ENCODE measurements around the gene SCD5.

The SCD5 gene

GRCh38 chr4:82621251-82621650 is 177.3 kb downstream of the SCD5 start:
- Histone ChIP-seq H3K9me3 (no peaks in the 10 kb centered on the region), H3K4me3 (no peak overlapping the region), H3K27ac (no peak overlapping the region), H3K27me3 (no peaks in the 10 kb centered on the region), H3K4me1 (no peaks in the 10 kb centered on the region), H3K36me3 (no peaks in the 10 kb centered on the region)
- DNase-seq, result no peak
- TF ChIP-seq CTCF (IDR thresholded peaks at IDR 0.05), result no peak
- intact Hi-C loops (cut with DNase I; ENCODE audit: low total_unique reads), result no loop called here

GRCh38 chr4:82620126-82620735 is 178.4 kb downstream of the SCD5 start:
- H3K4me3 ChIP-seq, result no peak overlapping the region
- no peaks in the 10 kb centered on the region for H3K4me1 ChIP-seq
- no peak for DNase-seq
- intact Hi-C loops (cut with DNase I; ENCODE audit: low total_unique reads), result no loop called here
- no peaks in the 10 kb centered on the region for H3K27me3 ChIP-seq
- H3K27ac ChIP-seq, result no peak overlapping the region
- TF ChIP-seq CTCF (IDR thresholded peaks at IDR 0.05), result no peak
- H3K9me3 ChIP-seq, result no peaks in the 10 kb centered on the region
- no peaks in the 10 kb centered on the region for H3K36me3 ChIP-seq

GRCh38 chr4:82618103-82618720 is 180.4 kb downstream of the SCD5 start:
- intact Hi-C loops (cut with DNase I; ENCODE audit: low total_unique reads), result no loop called here
- H3K36me3 ChIP-seq, result no peaks in the 10 kb centered on the region
- no peak for DNase-seq

GRCh38 chr4:82614838-82615449 is 183.7 kb downstream of the SCD5 start:
- Histone ChIP-seq H3K27ac (no peak overlapping the region), H3K4me1 (no peaks in the 10 kb centered on the region), H3K36me3 (no peaks in the 10 kb centered on the region), H3K9me3 (no peaks in the 10 kb centered on the region), H3K4me3 (no peak overlapping the region), H3K27me3 (no peaks in the 10 kb centered on the region)
- intact Hi-C loops (cut with DNase I; ENCODE audit: low total_unique reads), result no loop called here
- no peak for DNase-seq
- TF ChIP-seq CTCF (IDR thresholded peaks at IDR 0.05), result no peak

More at GRCh38 chr4:82618103-82618720, 180.4 kb downstream of the SCD5 start:
- no peaks in the 10 kb centered on the region for H3K4me1 ChIP-seq
- H3K27me3 ChIP-seq, result no peaks in the 10 kb centered on the region
- H3K4me3 ChIP-seq, result no peak overlapping the region
- H3K9me3 ChIP-seq, result no peaks in the 10 kb centered on the region
- TF ChIP-seq CTCF (IDR thresholded peaks at IDR 0.05), result no peak
- no peak overlapping the region for H3K27ac ChIP-seq

- intact Hi-C loops (cut with DNase I; ENCODE audit: low total_unique reads), result no loop called here
- TF ChIP-seq CTCF (IDR thresholded peaks at IDR 0.05), result no peak
- Histone ChIP-seq H3K4me1 (no peaks in the 10 kb centered on the region), H3K9me3 (no peaks in the 10 kb centered on the region), H3K4me3 (no peak overlapping the region), H3K27me3 (no peaks in the 10 kb centered on the region), H3K36me3 (no peaks in the 10 kb centered on the region), H3K27ac (no peak overlapping the region)
- DNase-seq, result no peak
Observed at GRCh38 chr4:82613121-82613520, 185.5 kb downstream of the SCD5 start.

All from tibial artery (tissue), 4 donors.